Measurements from ENCODE around the gene EN2. TPM values are rescaled to one million over a fixed set of nuclear protein-coding genes. Genes with fewer than 3 reads are reported as not detected.
A peak's percentile ranks its signal among the peaks of the same experiment; 100 is the strongest.

The EN2 gene
- total RNA-seq, 4 donors from 2014 or later, result not detected

DNA sequence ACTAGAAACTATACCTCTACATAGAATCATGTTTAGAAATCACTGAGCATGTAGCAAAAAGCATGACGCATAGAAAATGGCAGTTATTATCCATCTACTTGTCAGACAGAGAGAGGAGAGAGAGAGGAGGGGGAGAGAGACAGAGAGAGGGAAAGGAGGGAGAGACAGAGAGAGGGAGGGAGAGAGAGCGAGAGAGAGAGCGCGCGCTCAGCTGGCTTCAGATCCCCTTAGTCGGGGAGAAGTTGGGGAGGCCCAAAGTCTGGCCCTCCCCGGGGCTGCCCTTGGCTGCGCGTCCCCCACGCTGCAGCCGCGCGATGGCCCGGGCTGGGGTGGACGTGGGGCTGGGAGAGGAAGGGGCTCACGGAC, 51.4 kb downstream of the EN2 start:
- in situ Hi-C loops (cut with MboI; ENCODE audit: low pct_ligation_motif_present in 1 of 4, low pct_unique_long_range_greater_than_20kb in 1 of 4, low sequenced_read_pairs in 3 of 4), result no loop called here

DNA sequence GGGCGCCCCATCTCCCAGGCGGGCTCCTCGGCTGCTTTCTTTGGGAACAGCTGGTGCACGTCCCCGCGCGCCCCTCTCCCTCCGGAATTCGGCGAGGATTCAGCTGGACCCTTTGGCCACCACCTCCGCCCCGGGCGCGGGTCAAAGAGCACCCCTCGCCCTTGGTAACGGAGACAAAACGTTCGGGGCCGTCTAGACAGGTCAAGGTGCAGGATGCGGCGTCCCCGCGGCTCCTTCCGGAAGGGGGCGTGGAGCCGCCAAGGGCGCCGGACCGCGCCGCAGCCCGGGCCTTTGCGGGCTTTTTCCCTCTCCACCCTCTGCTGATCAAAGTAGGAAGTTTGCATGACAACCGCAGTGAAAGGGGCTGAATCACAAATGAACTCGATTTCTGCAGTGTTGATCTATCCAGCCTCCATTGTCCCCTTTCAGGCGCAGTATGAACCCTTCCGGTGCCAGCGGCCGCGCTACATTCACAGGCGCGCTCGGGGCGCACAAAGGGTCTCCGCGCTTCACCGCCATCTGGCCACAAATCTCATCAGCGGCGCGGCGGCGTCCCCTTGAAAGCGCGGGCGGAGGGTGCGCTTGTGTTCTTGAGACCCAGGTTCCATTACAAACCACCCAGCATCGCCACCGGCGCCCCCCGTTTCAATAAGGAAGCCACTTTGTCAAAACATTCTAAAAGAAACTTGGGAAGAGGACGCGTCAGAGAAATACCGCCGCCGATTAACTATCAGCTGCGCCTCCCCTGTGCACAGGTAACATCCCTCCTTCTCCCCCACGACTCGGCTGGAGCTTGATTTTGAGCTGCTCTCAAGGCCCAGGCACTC, 52.0 kb downstream of the EN2 start:
- H3K36me3 ChIP-seq, result no peaks in the 10 kb centered on the region
- 10% methylated on average over 2 to 68 of the region's 68 CpGs for WGBS, 2 donors (ENCODE audit: low coverage in 1 of 2)
- H3K27me3 ChIP-seq, result peaks cover 100% of the 10 kb centered on the region
- H3K4me3 ChIP-seq, result peak overlapping the region in 1 of 4 donors; percentile 6
- H3K4me1 ChIP-seq, result peaks cover 0 to 10% (median 4%) of the 10 kb centered on the region in 4 donors
- intact Hi-C loops (cut with DNase I; ENCODE audit: low total_unique reads), result no loop called here
- H3K9me3 ChIP-seq, result no peaks in the 10 kb centered on the region
- TF ChIP-seq EP300 (IDR thresholded peaks at IDR 0.05; ENCODE audit: low read depth) (no peak), POLR2AphosphoS5 (IDR thresholded peaks at IDR 0.05) (no peak), POLR2A (IDR thresholded peaks at IDR 0.05) (no peak)
- TF ChIP-seq, protein P1, sequence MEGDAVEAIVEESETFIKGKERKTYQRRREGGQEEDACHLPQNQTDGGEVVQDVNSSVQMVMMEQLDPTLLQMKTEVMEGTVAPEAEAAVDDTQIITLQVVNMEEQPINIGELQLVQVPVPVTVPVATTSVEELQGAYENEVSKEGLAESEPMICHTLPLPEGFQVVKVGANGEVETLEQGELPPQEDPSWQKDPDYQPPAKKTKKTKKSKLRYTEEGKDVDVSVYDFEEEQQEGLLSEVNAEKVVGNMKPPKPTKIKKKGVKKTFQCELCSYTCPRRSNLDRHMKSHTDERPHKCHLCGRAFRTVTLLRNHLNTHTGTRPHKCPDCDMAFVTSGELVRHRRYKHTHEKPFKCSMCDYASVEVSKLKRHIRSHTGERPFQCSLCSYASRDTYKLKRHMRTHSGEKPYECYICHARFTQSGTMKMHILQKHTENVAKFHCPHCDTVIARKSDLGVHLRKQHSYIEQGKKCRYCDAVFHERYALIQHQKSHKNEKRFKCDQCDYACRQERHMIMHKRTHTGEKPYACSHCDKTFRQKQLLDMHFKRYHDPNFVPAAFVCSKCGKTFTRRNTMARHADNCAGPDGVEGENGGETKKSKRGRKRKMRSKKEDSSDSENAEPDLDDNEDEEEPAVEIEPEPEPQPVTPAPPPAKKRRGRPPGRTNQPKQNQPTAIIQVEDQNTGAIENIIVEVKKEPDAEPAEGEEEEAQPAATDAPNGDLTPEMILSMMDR (IDR thresholded peaks at IDR 0.05), result no peak
- H3K27ac ChIP-seq, result no peak overlapping the region
- in situ Hi-C loops (cut with MboI; ENCODE audit: low pct_ligation_motif_present in 1 of 4, low pct_unique_long_range_greater_than_20kb in 1 of 4, low sequenced_read_pairs in 3 of 4), result no loop called here
- DNase-seq, result no peak

More for the DNA sequence above, 51.4 kb downstream of the EN2 start:
- Histone ChIP-seq H3K9me3 (no peaks in the 10 kb centered on the region), H3K36me3 (no peaks in the 10 kb centered on the region), H3K4me1 (peaks cover 0 to 10% (median 4%) of the 10 kb centered on the region in 4 donors), H3K27ac (no peak overlapping the region), H3K4me3 (peak overlapping the region in 1 of 4 donors; percentile 6), H3K27me3 (peaks cover 100% of the 10 kb centered on the region)
- intact Hi-C loops (cut with DNase I; ENCODE audit: low total_unique reads), result no loop called here
- no peak for TF ChIP-seq POLR2A (IDR thresholded peaks at IDR 0.05)
- TF ChIP-seq POLR2AphosphoS5 (IDR thresholded peaks at IDR 0.05), result no peak
- no peak for TF ChIP-seq EP300 (IDR thresholded peaks at IDR 0.05; ENCODE audit: low read depth)
- TF ChIP-seq, protein P1 (IDR thresholded peaks at IDR 0.05), result no peak
- 18% methylated on average over 16 of the region's 16 CpGs; no CpG with 5 or more reads in 1 of the 2 donors for WGBS, 2 donors (ENCODE audit: low coverage in 1 of 2)
- no peak for DNase-seq

GRCh38 chr7:155510975-155511701, 53.2 kb downstream of the EN2 start:
- Histone ChIP-seq H3K4me1 (peaks cover 0 to 10% (median 4%) of the 10 kb centered on the region in 4 donors), H3K36me3 (no peaks in the 10 kb centered on the region), H3K4me3 (no peak overlapping the region), H3K27ac (no peak overlapping the region), H3K27me3 (peaks cover 100% of the 10 kb centered on the region), H3K9me3 (no peaks in the 10 kb centered on the region)
- no peak for TF ChIP-seq EP300 (IDR thresholded peaks at IDR 0.05; ENCODE audit: low read depth)
- TF ChIP-seq, protein P1 (IDR thresholded peaks at IDR 0.05), result no peak
- no peak for TF ChIP-seq POLR2A (IDR thresholded peaks at IDR 0.05)
- TF ChIP-seq POLR2AphosphoS5 (IDR thresholded peaks at IDR 0.05), result no peak
- intact Hi-C loops (cut with DNase I; ENCODE audit: low total_unique reads), result no loop called here
- 6 to 9% methylated on average over 5 to 6 of the region's 6 CpGs for WGBS, 2 donors (ENCODE audit: low coverage in 1 of 2)
- in situ Hi-C loops (cut with MboI; ENCODE audit: low pct_ligation_motif_present in 1 of 4, low pct_unique_long_range_greater_than_20kb in 1 of 4, low sequenced_read_pairs in 3 of 4), result no loop called here
- no peak for DNase-seq

GRCh38 chr7:155511702-155511996, 53.7 kb downstream of the EN2 start:
- Histone ChIP-seq H3K36me3 (no peaks in the 10 kb centered on the region), H3K4me1 (peaks cover 0 to 10% (median 4%) of the 10 kb centered on the region in 4 donors), H3K27me3 (peaks cover 100% of the 10 kb centered on the region), H3K27ac (no peak overlapping the region), H3K9me3 (no peaks in the 10 kb centered on the region), H3K4me3 (no peak overlapping the region)
- 9 to 16% methylated on average over 5 of the region's 5 CpGs for WGBS, 2 donors (ENCODE audit: low coverage in 1 of 2)
- intact Hi-C loops (cut with DNase I; ENCODE audit: low total_unique reads) (no loop called here), in situ Hi-C loops (cut with MboI; ENCODE audit: low pct_ligation_motif_present in 1 of 4, low pct_unique_long_range_greater_than_20kb in 1 of 4, low sequenced_read_pairs in 3 of 4) (no loop called here)
- DNase-seq, result no peak
- no peak for TF ChIP-seq EP300 (IDR thresholded peaks at IDR 0.05; ENCODE audit: low read depth)
- no peak for TF ChIP-seq POLR2AphosphoS5 (IDR thresholded peaks at IDR 0.05)
- TF ChIP-seq POLR2A (IDR thresholded peaks at IDR 0.05), result no peak
- TF ChIP-seq, protein P1 (IDR thresholded peaks at IDR 0.05), result no peak

Data from transverse colon (tissue), 4 donors.